GM19023 (cell line): ENCODE data around the gene LRRC8D.

Experiments
- ATAC-seq: cut with Tn5 transposase; IDR thresholded peaks from one replicate; pipeline ENCODE4 v1.9.1; 2021; ENCODE audit warnings: mild to moderate bottlenecking, moderate library complexity; ENCODE audit not compliant: unreplicated experiment

The LRRC8D gene

DNA sequence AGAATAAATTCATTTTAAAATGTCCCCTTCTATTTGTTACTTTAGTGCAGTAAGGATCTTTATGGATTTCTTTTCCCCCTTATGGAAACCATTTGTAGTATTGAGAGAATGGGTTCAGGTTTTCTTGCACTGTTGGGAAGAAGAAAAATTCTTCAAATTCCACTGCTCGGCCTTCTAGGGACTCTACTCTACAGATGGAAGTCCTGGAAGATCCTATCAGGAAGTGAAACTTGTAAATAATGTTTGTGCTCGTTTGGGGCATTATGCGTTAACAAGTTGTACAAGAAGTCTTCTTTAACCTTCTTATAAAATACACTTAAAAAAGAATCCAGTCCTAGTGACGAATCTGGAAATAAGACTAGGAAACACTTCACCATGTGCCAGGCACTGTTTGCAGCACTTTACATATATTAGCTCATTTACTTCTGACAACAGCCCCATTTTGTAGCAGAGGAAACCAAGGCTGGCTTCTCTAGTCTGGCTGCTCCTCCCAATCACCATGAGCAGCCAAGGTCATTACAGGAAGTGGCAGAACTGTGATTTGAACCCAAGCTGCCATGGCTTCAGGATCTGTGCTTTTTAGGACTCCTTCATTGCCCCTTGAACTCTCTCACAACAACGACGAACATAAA is 11.8 kb downstream of the LRRC8D start:
- ATAC-seq: no peak

DNA sequence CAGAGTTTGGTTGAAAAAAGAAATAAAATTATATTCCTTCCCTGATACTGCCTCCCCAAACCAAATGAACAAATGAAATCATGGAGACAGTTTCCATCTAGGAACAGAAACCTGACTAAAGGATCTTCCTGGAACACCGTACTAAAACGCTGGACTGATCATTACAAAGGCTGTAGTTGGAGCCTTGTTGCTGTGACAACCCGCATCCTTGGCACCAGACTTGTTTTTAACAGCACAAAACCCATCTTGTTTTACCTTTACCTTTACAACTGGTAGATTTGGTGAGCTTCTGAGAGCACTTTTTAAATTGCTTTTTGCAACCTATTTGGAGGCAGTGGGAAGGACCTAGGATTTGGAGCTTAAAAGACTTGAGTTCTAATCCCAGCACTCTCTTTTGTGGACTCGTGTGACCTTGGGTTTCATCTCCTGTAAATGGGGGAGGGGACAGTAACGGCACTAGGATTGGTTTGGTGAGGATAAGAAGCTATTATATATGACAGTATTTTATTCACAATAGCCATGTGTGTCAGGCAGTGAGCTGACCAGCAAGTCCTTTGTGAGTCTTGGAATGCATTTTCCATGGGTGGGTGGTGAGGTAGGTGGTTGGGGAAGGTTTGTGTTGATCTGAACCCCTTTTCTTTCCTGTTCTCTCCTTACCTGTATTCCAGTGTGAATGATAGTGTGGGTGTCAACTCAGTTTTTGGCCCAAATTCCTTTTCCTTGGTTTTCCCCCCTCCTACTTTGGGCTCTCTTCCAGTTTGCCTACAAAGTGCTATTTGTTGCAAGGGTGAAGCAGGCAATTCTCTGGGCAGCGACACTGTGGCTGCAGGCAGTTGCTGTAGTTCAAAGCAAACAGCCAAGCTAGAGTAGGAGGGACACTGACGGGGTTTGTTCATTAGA is 12.6 kb downstream of the LRRC8D start:
- no peak for ATAC-seq

- ATAC-seq: no peak
Measured at GRCh38 chr1:89834083-89834704, 13.4 kb downstream of the LRRC8D start.

DNA sequence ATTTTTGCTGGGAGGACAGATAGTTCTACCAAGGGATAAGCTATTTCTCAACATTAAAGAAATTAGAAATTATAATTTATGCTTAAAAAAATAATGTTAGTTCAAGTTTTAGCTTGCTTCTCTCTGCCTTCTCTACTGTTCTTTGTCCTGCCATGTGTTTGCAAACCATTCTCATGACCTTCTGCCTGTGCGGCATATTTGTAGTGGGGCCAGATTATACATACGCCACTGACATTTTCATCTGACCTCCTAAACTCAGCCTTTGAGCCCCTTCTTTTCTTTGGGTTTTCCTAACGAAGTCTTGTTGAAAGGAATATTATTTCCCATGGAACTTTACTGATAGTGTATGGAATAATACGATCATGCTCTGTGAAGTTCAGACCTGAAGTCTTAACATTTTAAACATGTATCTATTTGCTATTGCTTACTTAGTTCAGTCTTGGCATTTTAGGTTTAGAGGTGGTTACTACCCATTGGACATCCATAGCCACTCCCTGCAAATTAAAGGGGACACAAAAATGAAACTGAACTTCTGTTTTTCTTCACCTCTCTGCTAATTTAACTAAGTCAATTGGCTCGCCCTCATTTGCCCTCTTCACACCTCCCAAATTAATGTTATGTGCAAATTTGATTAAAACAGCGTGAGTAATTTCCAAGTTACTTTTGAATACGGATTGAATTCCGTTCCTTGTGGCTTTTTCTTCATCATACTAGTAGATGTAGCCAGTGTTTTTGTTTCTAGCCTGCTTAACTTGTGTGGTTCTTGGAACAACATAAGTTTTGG is 15.6 kb downstream of the LRRC8D start:
- no peak for ATAC-seq

DNA sequence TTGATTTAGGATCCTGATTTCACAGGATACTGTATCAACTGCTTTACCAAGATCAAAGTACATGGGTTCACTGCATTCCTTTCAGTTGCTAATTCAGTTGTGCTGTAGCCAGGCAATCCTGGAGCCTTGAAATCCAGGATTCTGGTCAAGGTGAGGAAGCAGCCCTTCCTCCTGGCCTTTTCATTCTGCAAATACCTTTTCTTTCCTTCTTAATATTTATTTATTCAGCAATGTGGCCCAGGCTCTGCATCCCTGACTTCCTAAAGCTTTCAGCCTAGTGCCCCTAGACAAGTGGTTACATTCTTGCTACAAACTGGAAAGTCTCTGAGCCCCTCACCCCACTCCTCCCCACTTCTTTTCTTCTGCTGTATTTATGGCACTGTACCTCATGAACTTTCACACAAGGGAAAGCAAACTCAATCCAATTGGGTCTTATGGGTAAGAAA is 16.2 kb downstream of the LRRC8D start:
- ATAC-seq: no peak

GRCh38 chr1:89837510-89837909 is 16.7 kb downstream of the LRRC8D start:
- no peak for ATAC-seq

- no peak for ATAC-seq
Measured at GRCh38 chr1:89839516-89839915, 18.7 kb downstream of the LRRC8D start.

GRCh38 chr1:89841507-89841906 is 20.7 kb downstream of the LRRC8D start:
- ATAC-seq: no peak

DNA sequence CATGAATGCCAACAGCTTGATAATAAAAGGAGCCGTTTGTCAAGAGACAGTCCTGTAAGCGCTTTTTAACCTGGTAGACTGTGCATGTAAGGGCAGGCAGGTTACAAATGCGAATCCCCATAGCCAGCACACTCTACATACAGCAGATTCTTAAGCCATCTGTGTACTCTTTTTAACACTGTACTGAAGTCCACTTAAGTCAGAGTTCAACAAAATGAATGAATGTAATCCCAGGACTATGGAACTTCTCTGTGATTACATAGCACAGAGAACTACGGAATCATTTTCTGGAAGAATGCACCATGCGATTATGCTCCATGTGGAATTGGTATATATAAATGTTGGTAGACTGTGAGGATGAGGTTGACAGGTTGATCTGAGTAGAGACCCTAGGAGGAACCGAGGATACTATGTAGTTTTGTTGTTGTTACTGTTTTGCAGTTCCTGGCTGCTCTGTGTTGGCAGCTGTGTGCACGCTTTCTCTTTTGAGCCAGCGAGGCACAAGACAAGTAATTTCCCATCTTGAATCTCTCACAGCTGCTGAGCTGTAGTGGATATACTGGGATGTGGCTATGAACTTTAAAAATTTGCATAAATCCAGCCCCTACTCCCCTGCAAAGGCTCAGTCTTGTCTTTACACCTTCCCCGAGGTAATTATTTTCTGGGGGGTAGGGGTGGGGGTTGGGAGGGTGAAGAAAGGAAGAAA is 21.9 kb downstream of the LRRC8D start:
- ATAC-seq: peak; percentile 42

DNA sequence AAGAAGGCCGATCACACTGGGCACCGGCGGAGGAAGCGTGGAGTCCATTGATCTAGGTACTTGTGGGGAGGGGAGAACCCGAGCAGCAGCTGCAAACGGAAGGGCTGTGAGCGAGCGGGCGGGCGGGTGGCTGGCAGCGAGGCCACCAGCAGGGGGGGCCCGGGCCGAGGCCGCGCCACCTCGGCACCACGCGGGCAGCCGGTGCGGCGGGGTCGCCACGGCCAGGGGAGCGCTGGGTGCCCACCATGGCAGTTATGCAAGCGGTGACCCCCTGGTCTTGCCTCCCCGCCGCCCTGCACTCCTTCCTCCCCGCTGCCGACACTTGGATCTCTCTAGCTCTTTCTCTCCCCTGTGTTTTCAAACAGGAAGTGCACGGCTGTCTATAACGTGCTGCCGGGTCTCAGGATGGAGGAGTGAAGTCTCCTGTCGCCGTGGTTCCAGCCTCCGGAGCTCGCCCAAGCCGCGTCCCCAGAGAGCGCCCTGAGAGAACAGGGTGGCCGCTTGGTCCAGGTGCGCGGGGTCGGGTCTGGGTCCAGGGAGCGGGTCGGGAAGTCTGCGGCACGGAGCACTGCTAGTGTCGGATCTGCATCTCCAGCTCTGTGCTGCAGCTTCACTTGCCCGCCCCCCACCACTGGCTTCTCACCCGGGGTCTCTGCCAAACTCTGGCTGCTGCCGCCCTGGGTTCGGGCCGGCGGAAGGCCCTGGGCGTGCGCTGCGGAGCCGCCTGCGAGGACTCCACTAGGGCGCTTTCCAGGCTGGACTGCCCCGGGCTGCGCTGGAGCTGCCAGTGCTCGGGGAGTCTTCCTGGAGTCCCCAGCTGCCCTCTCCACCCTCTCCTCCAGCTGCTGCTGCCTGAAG is 22.7 kb downstream of the LRRC8D start:
- peak; percentile 89 for ATAC-seq

DNA sequence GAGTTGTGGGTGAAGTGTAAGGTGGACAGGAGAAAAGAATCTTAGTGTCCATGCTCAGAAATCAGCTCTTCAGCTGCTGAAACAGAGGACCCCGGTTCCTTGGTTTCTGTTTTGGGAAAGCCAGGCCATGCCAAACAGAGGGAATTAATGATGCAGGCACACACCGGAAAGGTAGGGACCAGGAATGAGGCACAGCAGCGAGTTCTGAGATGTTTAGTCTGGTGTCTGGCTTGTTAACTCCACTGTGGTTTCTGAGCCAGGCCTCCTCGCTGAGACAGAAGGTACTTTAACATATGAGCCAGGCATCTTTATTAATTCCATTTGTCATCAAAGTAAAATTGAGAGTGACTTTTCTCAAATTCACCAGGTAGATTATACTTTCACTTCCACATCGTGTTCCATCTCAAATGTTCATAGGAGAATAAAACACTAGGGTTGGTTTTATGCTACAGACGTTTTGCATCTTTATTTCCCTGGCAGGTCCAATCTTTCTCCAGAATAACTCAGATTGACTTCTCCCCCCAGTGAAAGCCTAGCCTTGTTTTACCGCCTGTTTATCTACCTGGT is 23.5 kb downstream of the LRRC8D start:
- no peak for ATAC-seq

DNA sequence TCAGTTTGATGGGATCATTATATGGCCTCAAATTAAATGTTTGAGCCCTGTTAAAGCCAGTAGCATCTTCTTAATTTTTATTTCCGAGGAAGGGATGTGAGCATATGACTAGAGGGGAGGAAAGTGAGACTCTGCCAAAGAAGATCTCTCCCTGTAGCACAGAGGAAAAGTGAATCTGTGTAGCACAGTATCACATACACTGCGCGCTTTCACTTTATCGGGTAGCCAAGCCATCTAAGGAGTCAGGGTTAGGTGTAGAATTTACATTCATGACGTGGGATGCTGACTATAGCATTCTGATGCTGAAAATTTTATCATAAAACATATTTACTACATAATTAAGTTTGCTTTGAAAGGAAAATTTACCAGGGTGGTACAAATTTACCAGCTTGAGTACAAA is 24.0 kb downstream of the LRRC8D start:
- ATAC-seq: no peak

DNA sequence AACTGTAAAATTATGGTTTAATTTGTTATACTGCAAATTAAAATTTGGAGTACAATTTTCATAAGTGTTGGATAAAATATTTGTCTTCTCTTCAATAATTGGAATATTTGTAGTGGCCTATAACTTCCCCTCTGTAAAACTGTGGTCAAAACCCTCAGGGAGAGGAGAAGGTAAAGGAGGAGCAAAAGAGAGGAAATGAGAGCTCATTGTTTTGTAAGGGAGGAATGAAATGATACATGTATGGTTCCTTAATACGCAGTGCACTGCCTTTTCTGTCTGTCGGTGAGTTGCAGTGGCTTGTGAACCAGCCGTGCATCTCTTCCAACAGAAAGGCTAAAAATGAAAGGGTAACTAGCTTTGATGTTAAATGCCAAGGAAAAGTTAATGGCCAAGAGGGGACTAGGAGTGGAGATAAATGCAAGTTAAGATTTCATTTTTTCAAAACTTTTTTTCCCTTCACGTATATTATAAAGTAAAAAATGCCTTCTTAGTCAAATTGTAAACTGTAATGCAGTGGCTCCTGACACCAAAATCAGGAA is 26.4 kb downstream of the LRRC8D start:
- no peak for ATAC-seq

DNA sequence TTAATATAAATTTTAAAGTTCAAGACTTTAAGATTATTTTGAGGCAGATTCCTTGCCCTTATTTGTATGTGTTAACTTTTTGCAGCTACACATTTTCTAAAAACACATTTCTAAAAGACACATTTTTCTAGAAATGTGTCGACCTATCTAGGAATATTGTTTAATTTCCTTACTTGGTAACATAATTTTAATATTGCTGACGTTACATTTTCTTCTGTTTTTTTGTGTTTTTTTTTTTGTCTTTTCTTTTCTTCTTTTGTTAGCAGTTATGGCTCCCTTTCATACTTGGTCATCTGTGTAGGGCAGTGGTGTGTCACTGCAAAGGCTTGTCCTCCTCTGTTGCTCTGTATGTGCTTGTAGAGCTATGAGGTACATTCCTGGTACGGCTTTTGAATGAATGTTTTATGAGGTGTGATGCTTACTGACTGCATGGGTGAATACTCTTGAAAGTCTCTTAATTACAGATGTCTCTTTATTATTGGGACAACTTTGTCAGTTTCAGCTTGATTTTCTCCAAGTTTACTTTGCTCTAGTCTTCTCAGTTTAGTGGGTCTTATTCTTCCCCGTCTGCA is 30.1 kb downstream of the LRRC8D start:
- ATAC-seq: no peak

GRCh38 chr1:89854140-89854539 is 33.3 kb downstream of the LRRC8D start:
- no peak for ATAC-seq

GRCh38 chr1:89855413-89856123 is 34.7 kb downstream of the LRRC8D start:
- peak; percentile 68 for ATAC-seq

- no peak for ATAC-seq
Measured at GRCh38 chr1:89863165-89863830, 42.5 kb downstream of the LRRC8D start.
